Liver (tissue), 9 donors: ENCODE results near the gene ATP6V0E2. TPM values are rescaled to one million over a fixed set of nuclear protein-coding genes. Genes with fewer than 3 reads are reported as not detected.

ENCODE experiments used
- DNase-seq: peaks from one replicate; pipeline ENCODE4 v3.0.0-alpha.2; 2017; ENCODE audit warnings: low spot score
- H3K27ac ChIP-seq, 2 donors: one replicate each; pipeline ENCODE4 v1.7.0; 2013; ENCODE audit warnings: inconsistent platforms in 2 of 2, low read length in 2 of 2, control low read depth in 1 of 2, low read depth in 1 of 2, mild to moderate bottlenecking in 1 of 2
- H3K27me3 ChIP-seq, 4 donors: one replicate each; pipeline versions ENCODE4 v1.6.1 to v1.7.0; 2013; ENCODE audit warnings: low read length in 3 of 4, inconsistent platforms in 1 of 4, mild to moderate bottlenecking in 1 of 4, moderate library complexity in 1 of 4; ENCODE audit not compliant: control insufficient read depth in 4 of 4, insufficient read depth in 4 of 4
- H3K36me3 ChIP-seq, 4 donors: one replicate each; pipeline versions ENCODE4 v1.6.1 to v1.7.0; 2013; ENCODE audit warnings: low read length in 3 of 4, mild to moderate bottlenecking in 3 of 4, low read depth in 1 of 4, moderate library complexity in 1 of 4; ENCODE audit not compliant: control insufficient read depth in 4 of 4, insufficient read depth in 3 of 4
- H3K4me1 ChIP-seq, 4 donors: one replicate each; pipeline versions ENCODE4 v1.6.1 to v1.7.0; 2013; ENCODE audit warnings: low read length in 3 of 4, mild to moderate bottlenecking in 3 of 4, moderate library complexity in 1 of 4; ENCODE audit not compliant: control insufficient read depth in 4 of 4, insufficient read depth in 4 of 4
- H3K4me3 ChIP-seq, 3 donors: one replicate each; pipeline versions ENCODE4 v1.6.1 to v1.7.0; 2013; ENCODE audit warnings: low read length in 3 of 3, control low read depth in 1 of 3, low read depth in 1 of 3, mild to moderate bottlenecking in 1 of 3
- H3K9ac ChIP-seq, 2 donors: one replicate each; pipeline ENCODE4 v1.7.0; 2013; ENCODE audit warnings: low read length in 2 of 2, mild to moderate bottlenecking in 2 of 2, moderate library complexity in 2 of 2, control low read depth in 1 of 2, low read depth in 1 of 2
- H3K9me3 ChIP-seq, 4 donors: one replicate each; pipeline versions ENCODE4 v1.6.1 to v1.7.0; 2013; ENCODE audit warnings: low read length in 3 of 4; ENCODE audit not compliant: control insufficient read depth in 4 of 4
- CTCF ChIP-seq: fragments of 150-350 bp; IDR thresholded peaks from 2 replicates; pipeline ENCODE4 v1.5.1; 2017; ENCODE audit warnings: improper control_type of control experiment, low read depth, low read length; ENCODE audit not compliant: missing input control
- EGR1 ChIP-seq, 2 donors: IDR thresholded peaks; 2 replicates each; pipeline ENCODE4 v1.6.1; 2016 to 2018; ENCODE audit warnings: antibody characterized with exemption in 2 of 2, low read depth in 2 of 2
- FOXA1 ChIP-seq: IDR thresholded peaks from 2 replicates; pipeline ENCODE4 v1.6.1; 2016; ENCODE audit warnings: antibody characterized with exemption
- FOXA2 ChIP-seq: IDR thresholded peaks from 2 replicates; pipeline ENCODE4 v1.6.1; 2016; ENCODE audit warnings: antibody characterized with exemption
- GABPA ChIP-seq, 2 donors: IDR thresholded peaks in 1 of 2; conservative IDR thresholded peaks in 1 of 2; 2 replicates each; pipeline ENCODE4 v1.6.1; 2016; ENCODE audit warnings: antibody characterized with exemption in 2 of 2, mild to moderate bottlenecking in 1 of 2, moderate library complexity in 1 of 2
- HNF4A ChIP-seq, 2 donors: conservative IDR thresholded peaks; 2 replicates each; pipeline ENCODE4 v1.6.1; 2016; ENCODE audit warnings: antibody characterized with exemption in 2 of 2, mild to moderate bottlenecking in 2 of 2
- JUND ChIP-seq, 2 donors: IDR thresholded peaks; 2 replicates each; pipeline ENCODE4 v1.6.1; 2016; ENCODE audit warnings: antibody characterized with exemption in 2 of 2
- MAX ChIP-seq: IDR thresholded peaks from 2 replicates; pipeline ENCODE4 v1.6.1; 2016; ENCODE audit warnings: antibody characterized with exemption
- NR2F2 ChIP-seq: IDR thresholded peaks from 2 replicates; pipeline ENCODE4 v1.6.1; 2016; ENCODE audit warnings: antibody characterized with exemption
- RAD21 ChIP-seq, 2 donors: IDR thresholded peaks; 2 replicates each; pipeline ENCODE4 v1.6.1; 2016; ENCODE audit warnings: antibody characterized with exemption in 2 of 2, mild to moderate bottlenecking in 2 of 2
- REST ChIP-seq: IDR thresholded peaks from 2 replicates; pipeline ENCODE4 v1.6.1; 2016; ENCODE audit warnings: antibody characterized with exemption, mild to moderate bottlenecking
- RXRA ChIP-seq, 2 donors: IDR thresholded peaks; 2 replicates each; pipeline ENCODE4 v1.6.1; 2017 to 2018; ENCODE audit warnings: antibody characterized with exemption in 2 of 2, mild to moderate bottlenecking in 1 of 2
- TAF1 ChIP-seq: conservative IDR thresholded peaks from 2 replicates; pipeline ENCODE4 v1.6.1; 2016; ENCODE audit warnings: antibody characterized with exemption, mild to moderate bottlenecking
- ZBTB33 ChIP-seq: IDR thresholded peaks from 2 replicates; pipeline ENCODE4 v1.6.1; 2016; ENCODE audit warnings: antibody characterized with exemption
- WGBS: extraction: QIAGEN DNeasy Blood & Tissue Kit; methylation state at CpG from one replicate; pipeline ENCODE4 v1.1.7; 2013; 5-methylcytosine and 5-hydroxymethylcytosine counted together
- polyA plus RNA-seq, 2 donors: library from polyadenylated mRNA; stranded (reverse) in 1 of 2; unstranded in 1 of 2; fragments of 200-250 nt in 1 of 2; fragments of >200 nt in 1 of 2; fragmentation: Nextera tagmentation in 1 of 2; extraction: Ambion mirVana in 1 of 2; gene quantifications; one replicate each; pipeline versions ENCODE4 v1.2.1 to v1.2.3, GENCODE V29; 2013 to 2015
- total RNA-seq, 2 donors: library from RNA; depleted of rRNA; stranded (reverse); fragments of >200 nt; gene quantifications; one replicate each; pipeline ENCODE4 v1.2.3, GENCODE V29; 2014
- donor health status: healthy.
- donor health status: healthy.
- donor health status: healthy.
- donor health status: healthy.
- donor health status: healthy.

The ATP6V0E2 gene
- total and polyA plus RNA-seq, 4 donors = 9.8 to 77.1 (median 47.5) TPM

- no peak for TF ChIP-seq CTCF
Observed at GRCh38 chr7:149824748-149825566, 48.8 kb upstream of the ATP6V0E2 start (continued).

GRCh38 chr7:149825567-149826343, 48.0 kb upstream of the ATP6V0E2 start:
- DNase-seq = no peak
- TF ChIP-seq NR2F2 (no peak), GABPA (IDR thresholded peaks at IDR 0.05 in 1 of 2, conservative IDR thresholded peaks at IDR 0.05 in 1 of 2) (no peak), CTCF (no peak), EGR1 (IDR thresholded peaks at IDR 0.05; ENCODE audit: low read depth in 2 of 2) (no peak), JUND (IDR thresholded peaks at IDR 0.05) (no peak), RXRA (IDR thresholded peaks at IDR 0.05) (no peak), FOXA1 (no peak), TAF1 (no peak), HNF4A (conservative IDR thresholded peaks at IDR 0.05) (no peak), FOXA2 (no peak), ZBTB33 (no peak), REST (no peak), RAD21 (IDR thresholded peaks at IDR 0.05) (no peak), MAX (no peak)
- Histone ChIP-seq H3K36me3 (peaks cover 0 to 2% (median 0%) of the 10 kb centered on the region in 4 donors), H3K4me1 (peaks cover 0 to 17% (median 7%) of the 10 kb centered on the region in 4 donors), H3K27ac (no peak overlapping the region), H3K9me3 (no peaks in the 10 kb centered on the region), H3K9ac (no peak overlapping the region), H3K4me3 (no peak overlapping the region), H3K27me3 (no peaks in the 10 kb centered on the region)
- WGBS = 89% methylated on average over 19 of the region's 19 CpGs
